ENCODE data around the gene DAB1. TPM values are rescaled to one million over a fixed set of nuclear protein-coding genes. Genes with fewer than 3 reads are reported as not detected.

The DAB1 gene
- not detected in 2 replicates for total RNA-seq

DNA sequence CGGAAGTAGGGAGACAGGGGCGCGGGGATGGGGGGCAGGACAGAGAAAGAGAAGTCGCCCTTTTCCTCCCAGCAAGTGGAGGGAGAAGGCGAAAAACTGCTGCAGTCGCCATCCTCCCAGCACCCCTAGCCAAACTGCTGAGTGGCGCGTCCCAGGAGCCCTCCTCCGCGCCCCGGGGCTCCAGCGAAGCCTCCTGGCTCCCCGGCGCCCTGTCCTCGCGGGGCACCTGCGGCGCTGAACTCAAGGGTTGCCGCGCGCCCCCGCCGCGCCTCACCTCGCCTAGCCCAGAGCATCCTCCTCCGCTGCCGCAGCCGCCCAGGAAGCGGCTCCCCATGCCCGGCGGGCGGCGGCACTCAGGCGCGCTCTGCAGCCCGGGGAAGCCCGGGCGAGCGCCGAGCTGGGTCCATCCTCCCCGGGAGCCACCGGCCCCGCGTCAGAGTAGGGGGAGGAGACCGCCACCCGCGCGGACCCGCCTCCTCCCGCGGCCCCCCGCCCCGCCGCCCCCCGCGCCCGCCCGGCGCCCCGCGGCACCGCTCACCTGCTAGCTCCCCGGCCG lies at the start of gene DAB1:
TSS of gene DAB1 (minus strand) at position 405 of the 556 bp plus-strand sequence. CDS start 133,030 bp downstream, outside the sequence.

DNA sequence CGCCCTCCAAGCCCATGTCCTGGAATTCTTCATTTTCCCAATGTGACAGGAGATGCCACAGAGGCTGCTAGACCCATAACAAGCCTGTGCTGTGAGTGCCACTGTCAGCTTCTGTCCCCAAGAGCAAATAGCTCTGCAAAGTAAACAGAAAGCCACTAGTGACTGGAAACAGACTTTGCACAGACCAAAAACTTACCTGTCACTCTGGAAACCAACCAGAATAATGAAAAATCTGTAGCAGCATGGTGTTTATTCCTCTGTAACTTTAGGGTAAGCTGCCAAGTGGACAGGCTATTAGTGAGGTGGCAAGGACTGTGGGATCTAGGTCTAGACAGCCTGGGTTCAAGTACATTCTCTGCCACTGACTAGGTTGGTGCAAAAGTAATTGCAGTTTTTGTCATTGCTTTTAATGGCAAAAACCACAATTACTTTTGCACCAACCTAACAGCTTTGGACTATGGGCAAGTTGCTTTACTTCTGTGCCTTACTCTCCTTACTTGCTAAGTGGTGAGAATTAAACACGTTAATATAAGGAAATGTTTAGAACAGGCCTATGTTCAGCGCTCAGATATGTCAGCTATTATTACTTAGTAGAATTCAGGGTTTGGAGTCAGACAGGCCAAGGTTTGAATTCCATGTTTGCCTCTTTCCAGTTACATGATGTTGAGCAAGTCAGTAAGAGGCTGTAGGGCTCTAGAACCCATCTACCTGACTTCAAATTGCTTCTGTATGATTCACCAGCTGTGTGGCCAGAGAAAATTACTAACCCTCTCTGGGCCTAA lies 457.8 kb downstream of the DAB1 start, which contains the start of gene C8B:
TSS of gene C8B (minus strand) at position 100 of the 782 bp plus-strand sequence. CDS start at position 33, 67 bp downstream.

